Glutamatergic neuron (in vitro differentiated cells): ENCODE measurements around the gene VWA8. TPM values are rescaled to one million over a fixed set of nuclear protein-coding genes. Genes with fewer than 3 reads are reported as not detected.
A peak's percentile ranks its signal among the peaks of the same experiment; 100 is the strongest.

Experiments used
- DNase-seq: peaks from one replicate; pipeline ENCODE4 v3.0.0; 2022
- H3K27ac Mint-ChIP-seq: one replicate; pipeline ENCODE4 v1.8.0; 2020; ENCODE audit warnings: mild to moderate bottlenecking, mixed read lengths, inconsistent platforms; ENCODE audit not compliant: unreplicated experiment
- H3K27me3 Mint-ChIP-seq: one replicate; pipeline ENCODE4 v1.8.0; 2020; ENCODE audit warnings: mild to moderate bottlenecking, moderate library complexity, mixed read lengths, inconsistent platforms; ENCODE audit not compliant: unreplicated experiment
- H3K36me3 Mint-ChIP-seq: one replicate; pipeline ENCODE4 v1.8.0; 2020; ENCODE audit warnings: mild to moderate bottlenecking, mixed read lengths, inconsistent platforms; ENCODE audit not compliant: unreplicated experiment
- H3K4me1 Mint-ChIP-seq: one replicate; pipeline ENCODE4 v1.8.0; 2020; ENCODE audit warnings: mild to moderate bottlenecking, low read depth, mixed read lengths, inconsistent platforms; ENCODE audit not compliant: unreplicated experiment
- H3K4me3 Mint-ChIP-seq: one replicate; pipeline ENCODE4 v1.8.0; 2020; ENCODE audit warnings: mild to moderate bottlenecking, mixed read lengths, inconsistent platforms; ENCODE audit not compliant: unreplicated experiment
- H3K9me3 Mint-ChIP-seq: one replicate; pipeline ENCODE4 v1.8.0; 2020; ENCODE audit warnings: mild to moderate bottlenecking, moderate library complexity, mixed read lengths, inconsistent platforms; ENCODE audit not compliant: unreplicated experiment
- CTCF ChIP-seq: fragments of 200-600 bp; sonication (generic); IDR thresholded peaks from one replicate; pipeline ENCODE4 v1.5.0; 2021; ENCODE audit not compliant: partially characterized antibody, unreplicated experiment
- total RNA-seq: library from RNA; stranded (reverse); fragmentation: NEBNext Ultra II Directional; extraction: Animal tissue kit (Norgen Biotek cat#: 25700); gene quantifications from one replicate; pipeline ENCODE4 v1.2.1, GENCODE V29; 2021; ENCODE audit not compliant: unreplicated experiment

VWA8 gene
- total RNA-seq, 1 donor from 2014 or later: 16.4 TPM

GRCh38 chr13:41549491-41549890 lies 411.4 kb downstream of the VWA8 start:
- TF ChIP-seq CTCF: no peak
- Mint-ChIP-seq H3K4me1 (peaks cover 27% of the 10 kb centered on the region), H3K27me3 (peaks cover 18% of the 10 kb centered on the region), H3K36me3 (no peaks in the 10 kb centered on the region), H3K27ac (peak overlapping the region; percentile 67), H3K9me3 (peaks cover 11% of the 10 kb centered on the region), H3K4me3 (peak overlapping the region; percentile 25)
- no peak for DNase-seq

GRCh38 chr13:41548910-41549309 lies 412.0 kb downstream of the VWA8 start:
- TF ChIP-seq CTCF: no peak
- H3K9me3 Mint-ChIP-seq: peaks cover 17% of the 10 kb centered on the region
- DNase-seq: no peak
- peaks cover 18% of the 10 kb centered on the region for H3K27me3 Mint-ChIP-seq
- H3K4me3 Mint-ChIP-seq: peak overlapping the region; percentile 25
- H3K27ac Mint-ChIP-seq: peak overlapping the region; percentile 67
- peaks cover 27% of the 10 kb centered on the region for H3K4me1 Mint-ChIP-seq
- peaks cover 4% of the 10 kb centered on the region for H3K36me3 Mint-ChIP-seq

- Mint-ChIP-seq H3K4me3 (no peak overlapping the region), H3K27me3 (peaks cover 16% of the 10 kb centered on the region), H3K9me3 (peaks cover 17% of the 10 kb centered on the region), H3K36me3 (peaks cover 13% of the 10 kb centered on the region), H3K4me1 (peaks cover 27% of the 10 kb centered on the region), H3K27ac (peak overlapping the region; percentile 52)
- TF ChIP-seq CTCF: no peak
- DNase-seq: no peak
Observed at GRCh38 chr13:41548031-41548430, 412.9 kb downstream of the VWA8 start.

GRCh38 chr13:41547251-41548000 lies 413.5 kb downstream of the VWA8 start:
- Mint-ChIP-seq H3K36me3 (peaks cover 13% of the 10 kb centered on the region), H3K9me3 (peaks cover 17% of the 10 kb centered on the region), H3K27ac (no peak overlapping the region), H3K4me1 (peaks cover 26% of the 10 kb centered on the region), H3K27me3 (peaks cover 16% of the 10 kb centered on the region), H3K4me3 (no peak overlapping the region)
- no peak for DNase-seq
- TF ChIP-seq CTCF: no peak
